Measurements from ENCODE around the gene TOE1.

GRCh38 chr1:45386219-45386618 lies 46.2 kb downstream of the TOE1 start:
- no peak for TF ChIP-seq RAD21 (IDR thresholded peaks at IDR 0.05; ENCODE audit: low read depth)
- no peak for TF ChIP-seq CTCF (IDR thresholded peaks at IDR 0.05 in 2 of 3, conservative IDR thresholded peaks at IDR 0.05 in 1 of 3; ENCODE audit: borderline replicate concordance in 1 of 3, insufficient read depth in 1 of 3, low read depth in 2 of 3, low read length in 2 of 3)
- TF ChIP-seq EGR1 (IDR thresholded peaks at IDR 0.05; ENCODE audit: low read depth) = no peak
- TF ChIP-seq YY1 (IDR thresholded peaks at IDR 0.05; ENCODE audit: extremely low read depth, insufficient replicate concordance, low read depth, low read length) = no peak
- no peak for TF ChIP-seq ELF1 (IDR thresholded peaks at IDR 0.05; ENCODE audit: borderline replicate concordance, low read depth)
- TF ChIP-seq POLR2A (IDR thresholded peaks at IDR 0.05; ENCODE audit: borderline replicate concordance, extremely low read depth, insufficient read depth, insufficient read length) = no peak
- TF ChIP-seq EZH2 (IDR thresholded peaks at IDR 0.05) = no peak
- no peak for TF ChIP-seq SIN3A (IDR thresholded peaks at IDR 0.05; ENCODE audit: low read depth)

Measured in HCT116 (cell line).